Measurements from ENCODE around the gene GVQW3.

The GVQW3 gene

DNA sequence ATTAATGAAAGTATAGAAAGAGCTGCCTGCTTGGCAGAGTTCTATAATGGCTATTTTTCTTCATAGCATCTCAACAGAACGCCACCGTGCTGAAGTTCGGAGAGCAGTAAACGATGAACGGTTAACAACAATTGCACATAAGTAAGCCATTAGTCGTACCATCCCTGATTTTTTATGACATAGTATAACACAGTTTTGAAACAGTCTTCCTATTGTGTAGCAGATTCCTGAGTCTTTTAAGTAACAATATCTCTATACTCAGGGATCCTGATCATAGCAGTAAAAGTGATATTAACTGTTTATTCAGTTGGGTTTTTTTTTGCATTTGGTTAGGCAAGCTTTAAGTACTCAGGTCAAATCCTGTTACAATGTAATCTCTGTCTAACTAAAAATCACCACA, 72.1 kb downstream of the GVQW3 start:
- no peak for DNase-seq

DNA sequence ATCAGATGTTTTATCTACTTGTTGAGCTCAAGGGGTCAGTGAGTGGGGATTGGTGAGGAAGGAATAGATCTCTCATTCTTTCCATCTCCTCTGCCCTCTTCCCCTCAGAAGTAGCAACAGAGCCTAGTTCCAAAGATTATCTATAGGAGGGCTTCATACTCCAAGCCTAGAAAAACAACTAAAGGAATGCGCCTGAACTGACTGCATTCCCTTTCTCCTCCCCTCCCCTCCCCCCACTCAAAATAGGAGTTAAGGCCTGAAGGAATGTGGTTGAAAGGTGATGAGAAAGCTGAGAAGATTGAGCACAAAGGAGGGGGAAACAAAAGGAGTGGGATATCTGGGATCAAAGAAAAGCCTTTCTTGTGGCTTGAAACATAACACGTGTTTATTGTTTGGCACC, 74.2 kb downstream of the GVQW3 start:
- DNase-seq: no peak

DNA sequence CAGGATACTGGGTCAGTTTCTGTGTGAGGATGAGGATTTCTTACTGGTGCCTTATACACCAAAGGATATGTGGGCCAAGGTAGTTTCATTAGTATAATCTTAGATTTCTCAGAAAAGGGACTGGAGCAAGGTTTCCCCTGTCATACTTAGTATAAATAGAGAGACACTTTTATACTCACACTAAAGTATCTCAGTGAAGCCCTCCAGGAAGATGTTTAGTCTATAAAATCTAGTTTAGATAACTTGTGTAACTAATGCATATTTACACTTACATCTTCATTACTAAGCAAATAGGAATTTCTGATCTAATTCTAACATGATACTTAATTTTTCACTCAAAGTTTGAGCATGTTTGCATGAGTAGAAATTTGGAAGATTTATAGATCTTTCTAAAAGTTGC, 74.8 kb downstream of the GVQW3 start:
- DNase-seq: no peak

DNA sequence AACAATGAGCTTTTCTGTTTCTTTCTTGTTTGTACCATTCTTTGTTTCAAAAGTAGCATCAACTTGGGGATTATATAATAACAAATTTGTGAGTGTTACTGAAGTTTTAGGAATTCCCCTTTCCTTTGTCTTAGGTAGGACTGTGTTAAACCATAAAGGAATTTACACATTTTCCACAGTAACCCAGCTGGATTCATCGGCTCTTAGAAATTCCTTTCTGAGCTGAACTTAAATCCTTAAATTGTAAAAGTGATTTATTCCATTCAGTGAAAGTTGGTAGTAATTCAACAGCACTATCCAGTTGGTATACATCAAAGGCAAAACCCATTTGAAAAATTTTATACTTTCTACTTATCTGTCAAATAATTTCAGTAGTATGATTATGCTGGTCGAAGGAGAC, 75.4 kb downstream of the GVQW3 start:
- DNase-seq: no peak
